Trophoblast cell (in vitro differentiated cells and primary cell): Measurements from ENCODE around the gene PTPRN2.

Experiments used
- DNase-seq, 2 donors: peaks; one replicate each; pipeline ENCODE4 v3.0.0-alpha.2; 2016
- H2AFZ ChIP-seq: 2 replicates; pipeline ENCODE4 v1.6.1; 2013; ENCODE audit warnings: low read length, moderate library complexity, mild to moderate bottlenecking; ENCODE audit not compliant: insufficient read depth, poor library complexity
- H2AK5ac ChIP-seq: 2 replicates; pipeline ENCODE4 v1.6.1; 2013; ENCODE audit warnings: mild to moderate bottlenecking, low read length
- H2BK120ac ChIP-seq: 2 replicates; pipeline ENCODE4 v1.6.1; 2013; ENCODE audit warnings: low read length, mild to moderate bottlenecking, moderate library complexity; ENCODE audit not compliant: insufficient read depth, poor library complexity
- H2BK12ac ChIP-seq: 2 replicates; pipeline ENCODE4 v1.6.1; 2013; ENCODE audit warnings: mild to moderate bottlenecking, low read length, moderate library complexity
- H2BK5ac ChIP-seq: 2 replicates; pipeline ENCODE4 v1.6.1; 2013; ENCODE audit warnings: low read length, low read depth, moderate library complexity, mild to moderate bottlenecking; ENCODE audit not compliant: poor library complexity
- H3K14ac ChIP-seq: 2 replicates; pipeline ENCODE4 v1.6.1; 2013; ENCODE audit warnings: mild to moderate bottlenecking, low read length
- H3K18ac ChIP-seq: 2 replicates; pipeline ENCODE4 v1.6.1; 2013; ENCODE audit warnings: mild to moderate bottlenecking, low read length
- H3K23ac ChIP-seq: 2 replicates; pipeline ENCODE4 v1.6.1; 2013; ENCODE audit warnings: low read length
- H3K27ac ChIP-seq: 2 replicates; pipeline ENCODE4 v1.5.1; 2013; ENCODE audit warnings: low read depth, mild to moderate bottlenecking, inconsistent platforms, low read length, moderate library complexity
- H3K27me3 ChIP-seq: 2 replicates; pipeline ENCODE4 v1.6.1; 2013; ENCODE audit warnings: inconsistent platforms, mild to moderate bottlenecking, low read length, moderate library complexity; ENCODE audit not compliant: insufficient read depth
- H3K36me3 ChIP-seq, 2 experiments: 1 replicate in 1 of 2; 2 replicates in 1 of 2; pipeline ENCODE4 v1.6.1; 2013; ENCODE audit warnings: low read length in 2 of 2, mild to moderate bottlenecking in 2 of 2, moderate library complexity in 1 of 2; ENCODE audit not compliant: insufficient read depth in 2 of 2, control insufficient read depth in 1 of 2
- H3K4ac ChIP-seq: 2 replicates; pipeline ENCODE4 v1.6.1; 2013; ENCODE audit warnings: low read depth, mild to moderate bottlenecking, low read length, moderate library complexity
- H3K4me1 ChIP-seq, 2 experiments: 1 replicate in 1 of 2; 2 replicates in 1 of 2; pipeline ENCODE4 v1.6.1; 2013; ENCODE audit warnings: low read length in 2 of 2, mild to moderate bottlenecking in 2 of 2, moderate library complexity in 1 of 2; ENCODE audit not compliant: insufficient read depth in 2 of 2, control insufficient read depth in 1 of 2
- H3K4me2 ChIP-seq: 2 replicates; pipeline ENCODE4 v1.6.1; 2013; ENCODE audit warnings: inconsistent platforms, mild to moderate bottlenecking, low read length, moderate library complexity
- H3K4me3 ChIP-seq: 2 replicates; pipeline ENCODE4 v1.5.1; 2013; ENCODE audit warnings: mild to moderate bottlenecking, low read depth, low read length, inconsistent platforms
- H3K79me1 ChIP-seq: one replicate; pipeline ENCODE4 v1.6.1; 2013; ENCODE audit warnings: low read length
- H3K79me2 ChIP-seq: 2 replicates; pipeline ENCODE4 v1.6.1; 2013; ENCODE audit warnings: low read length, mild to moderate bottlenecking; ENCODE audit not compliant: control insufficient read depth, insufficient read depth, poor library complexity
- H3K9ac ChIP-seq: 2 replicates; pipeline ENCODE4 v1.6.1; 2013; ENCODE audit warnings: mild to moderate bottlenecking, low read length
- H3K9me3 ChIP-seq: 2 replicates; pipeline ENCODE4 v1.6.1; 2013; ENCODE audit warnings: low read depth, mild to moderate bottlenecking, control low read depth, inconsistent platforms, low read length; ENCODE audit not compliant: insufficient read depth
- H4K12ac ChIP-seq: 2 replicates; pipeline ENCODE4 v1.6.1; 2013; ENCODE audit warnings: low read depth, mild to moderate bottlenecking, low read length, moderate library complexity
- H4K8ac ChIP-seq: 2 replicates; pipeline ENCODE4 v1.6.1; 2013; ENCODE audit warnings: low read depth, mild to moderate bottlenecking, low read length, moderate library complexity
- H4K91ac ChIP-seq: one replicate; pipeline ENCODE4 v1.6.1; 2013; ENCODE audit warnings: low read depth, mild to moderate bottlenecking, low read length, moderate library complexity
- WGBS: extraction: QIAGEN DNeasy Blood & Tissue Kit; methylation state at CpG from one replicate; pipeline ENCODE4 v1.1.7; 2013; ENCODE audit warnings: missing lambda C conversion rate; ENCODE audit not compliant: insufficient read length, insufficient coverage; ENCODE audit errors: extremely low coverage; 5-methylcytosine and 5-hydroxymethylcytosine counted together

Gene PTPRN2

GRCh38 chr7:157668884-157669767 is 918.5 kb downstream of the PTPRN2 start:
- Histone ChIP-seq H2BK120ac (no peak overlapping the region), H3K4me2 (no peak overlapping the region), H3K79me2 (no peaks in the 10 kb centered on the region), H3K14ac (no peak overlapping the region), H4K8ac (no peak overlapping the region), H2BK12ac (no peak overlapping the region), H3K18ac (no peak overlapping the region), H3K23ac (no peak overlapping the region), H2AFZ (no peak overlapping the region), H2AK5ac (no peak overlapping the region), H3K36me3 (no peaks in the 10 kb centered on the region), H3K4me1 (peaks cover 4 to 7% of the 10 kb centered on the region in 2 experiments), H3K9me3 (no peaks in the 10 kb centered on the region), H3K27me3 (no peaks in the 10 kb centered on the region), H4K91ac (no peak overlapping the region), H3K4ac (no peak overlapping the region), H2BK5ac (no peak overlapping the region), H3K27ac (no peak overlapping the region), H4K12ac (no peak overlapping the region), H3K79me1 (no peaks in the 10 kb centered on the region), H3K4me3 (peak overlapping the region; percentile 44), H3K9ac (no peak overlapping the region)
- WGBS, result no CpG with 5 or more reads among the region's 33 CpGs
- no peak for DNase-seq

DNA sequence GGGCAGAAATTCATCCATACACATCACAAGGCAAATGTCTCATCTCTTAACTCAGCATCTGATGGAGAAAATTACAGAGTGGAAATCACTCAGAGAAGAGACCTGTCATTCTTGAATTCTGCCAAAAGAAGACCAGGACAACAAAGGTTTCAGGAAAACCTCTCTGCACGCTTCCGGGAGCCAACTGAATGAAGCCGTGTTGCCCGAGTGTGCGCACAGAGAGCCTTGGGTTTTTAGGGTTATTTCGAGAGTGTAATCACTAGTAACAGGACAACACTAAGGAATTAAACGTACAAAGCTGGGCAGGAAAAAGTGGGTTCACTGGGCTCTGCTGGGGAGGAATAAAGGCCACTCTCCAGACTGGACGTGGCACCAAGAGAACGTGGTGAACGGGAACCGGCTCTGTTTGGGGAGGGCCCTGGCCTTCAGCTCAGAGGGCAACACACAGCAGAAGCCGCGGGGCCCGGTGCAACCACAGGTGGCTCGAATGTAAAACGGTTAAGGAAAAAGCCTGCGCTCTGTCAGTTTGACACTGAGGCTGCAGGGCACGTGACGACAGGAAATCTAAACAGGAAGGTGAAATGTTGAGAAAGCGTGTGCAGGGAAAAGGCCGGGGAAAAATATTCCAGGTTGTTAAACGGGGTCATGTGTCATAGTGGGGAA is 919.3 kb downstream of the PTPRN2 start:
- H3K4me3 ChIP-seq, result no peak overlapping the region
- H3K9me3 ChIP-seq, result peaks cover 2% of the 10 kb centered on the region
- H3K36me3 ChIP-seq, result no peaks in the 10 kb centered on the region
- no peak overlapping the region for H4K12ac ChIP-seq
- no peaks in the 10 kb centered on the region for H3K79me1 ChIP-seq
- H3K4me1 ChIP-seq, result peaks cover 4 to 7% of the 10 kb centered on the region in 2 experiments
- no peak overlapping the region for H4K91ac ChIP-seq
- H2AFZ ChIP-seq, result no peak overlapping the region
- no peak overlapping the region for H3K18ac ChIP-seq
- no peak overlapping the region for H3K23ac ChIP-seq
- no peak overlapping the region for H2BK5ac ChIP-seq
- no peak overlapping the region for H2BK12ac ChIP-seq
- no peak overlapping the region for H3K27ac ChIP-seq
- H3K9ac ChIP-seq, result no peak overlapping the region
- H2AK5ac ChIP-seq, result no peak overlapping the region
- H3K14ac ChIP-seq, result no peak overlapping the region
- no CpG with 5 or more reads among the region's 22 CpGs for WGBS
- no peaks in the 10 kb centered on the region for H3K27me3 ChIP-seq
- no peak overlapping the region for H4K8ac ChIP-seq
- no peak overlapping the region for H3K4me2 ChIP-seq
- no peak for DNase-seq
- no peak overlapping the region for H2BK120ac ChIP-seq
- no peaks in the 10 kb centered on the region for H3K79me2 ChIP-seq
- no peak overlapping the region for H3K4ac ChIP-seq

- H2AK5ac ChIP-seq, result no peak overlapping the region
- no peak overlapping the region for H2BK5ac ChIP-seq
- H3K4me3 ChIP-seq, result no peak overlapping the region
- H3K4ac ChIP-seq, result no peak overlapping the region
- H3K9ac ChIP-seq, result no peak overlapping the region
- DNase-seq, result no peak
- H3K79me1 ChIP-seq, result no peaks in the 10 kb centered on the region
- no CpG with 5 or more reads among the region's 19 CpGs for WGBS
- no peak overlapping the region for H3K4me2 ChIP-seq
- H2BK12ac ChIP-seq, result no peak overlapping the region
- H3K23ac ChIP-seq, result no peak overlapping the region
- H4K8ac ChIP-seq, result no peak overlapping the region
- no peaks in the 10 kb centered on the region for H3K79me2 ChIP-seq
- H4K12ac ChIP-seq, result no peak overlapping the region
- no peak overlapping the region for H2BK120ac ChIP-seq
- peaks cover 4 to 7% of the 10 kb centered on the region in 2 experiments for H3K4me1 ChIP-seq
- no peak overlapping the region for H3K18ac ChIP-seq
- H3K14ac ChIP-seq, result no peak overlapping the region
- H3K27ac ChIP-seq, result no peak overlapping the region
- H2AFZ ChIP-seq, result no peak overlapping the region
- no peak overlapping the region for H4K91ac ChIP-seq
- no peaks in the 10 kb centered on the region for H3K27me3 ChIP-seq
- peaks cover 5% of the 10 kb centered on the region for H3K9me3 ChIP-seq
- H3K36me3 ChIP-seq, result no peaks in the 10 kb centered on the region
Observed at GRCh38 chr7:157667731-157668130, 919.9 kb downstream of the PTPRN2 start.

GRCh38 chr7:157667261-157667660 is 920.4 kb downstream of the PTPRN2 start:
- no peak overlapping the region for H3K4me2 ChIP-seq
- H3K14ac ChIP-seq, result no peak overlapping the region
- no peaks in the 10 kb centered on the region for H3K79me1 ChIP-seq
- H3K18ac ChIP-seq, result no peak overlapping the region
- no peak overlapping the region for H4K8ac ChIP-seq
- no peak overlapping the region for H4K12ac ChIP-seq
- no peak overlapping the region for H2BK120ac ChIP-seq
- no peak overlapping the region for H3K27ac ChIP-seq
- DNase-seq, result no peak
- no peak overlapping the region for H3K4me3 ChIP-seq
- H2BK5ac ChIP-seq, result no peak overlapping the region
- no peak overlapping the region for H2AFZ ChIP-seq
- H3K4ac ChIP-seq, result no peak overlapping the region
- H3K9me3 ChIP-seq, result peaks cover 5% of the 10 kb centered on the region
- H3K23ac ChIP-seq, result no peak overlapping the region
- peaks cover 4 to 7% of the 10 kb centered on the region in 2 experiments for H3K4me1 ChIP-seq
- no peak overlapping the region for H2BK12ac ChIP-seq
- no CpG with 5 or more reads among the region's 12 CpGs for WGBS
- H3K9ac ChIP-seq, result no peak overlapping the region
- H2AK5ac ChIP-seq, result no peak overlapping the region
- H3K27me3 ChIP-seq, result no peaks in the 10 kb centered on the region
- no peak overlapping the region for H4K91ac ChIP-seq
- H3K79me2 ChIP-seq, result no peaks in the 10 kb centered on the region
- H3K36me3 ChIP-seq, result no peaks in the 10 kb centered on the region
